C4-2B (cell line): ENCODE results near the gene ERC2.

Source experiments
- CTCF ChIP-seq: fragments of 450-650 bp; conservative IDR thresholded peaks from 2 replicates; pipeline ENCODE4 v1.5.1; 2017; ENCODE audit warnings: mild to moderate bottlenecking
- ZFX ChIP-seq: fragments of 450-650 bp; IDR thresholded peaks from 2 replicates; pipeline ENCODE4 v1.6.1; 2017

- no peak for TF ChIP-seq CTCF
- TF ChIP-seq ZFX = no peak
Measured at GRCh38 chr3:55646121-55646520, 822.1 kb downstream of the ERC2 start.
